ENCODE data around the gene UCKL1.

DNA sequence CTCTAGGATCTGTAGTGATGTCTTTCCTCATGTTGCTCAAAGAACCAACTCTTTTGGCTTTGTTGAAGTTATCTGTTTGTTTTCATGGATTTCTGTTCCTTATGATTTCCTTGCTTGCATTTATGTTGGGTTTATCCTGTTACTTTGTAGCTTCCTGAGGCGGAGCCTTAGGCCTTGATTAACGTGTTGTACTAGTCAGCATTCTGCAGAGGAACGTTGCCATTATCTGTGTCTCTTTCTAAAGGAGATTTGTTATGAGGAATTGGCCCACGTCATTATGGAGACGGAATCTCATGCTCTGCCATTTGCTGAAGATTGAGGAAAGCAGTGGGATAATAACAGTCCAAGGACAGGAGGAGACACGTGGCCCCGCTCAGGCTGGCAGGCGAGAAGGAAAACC, 29.9 kb downstream of the UCKL1 start:
- TF ChIP-seq TAF1 (IDR thresholded peaks at IDR 0.05; ENCODE audit: borderline replicate concordance, low read depth, low read length) (no peak), POLR2AphosphoS5 (IDR thresholded peaks at IDR 0.05; ENCODE audit: low read depth, low read length) (no peak)

Measured in GM12892 (cell line).